ENCODE data around the gene SSH2. TPM values are rescaled to one million over a fixed set of nuclear protein-coding genes. Genes with fewer than 3 reads are reported as not detected.

Gene SSH2
- total RNA-seq, 1 donor from 2014 or later: 12.2 TPM

GRCh38 chr17:29722411-29723198 is 207.4 kb downstream of the SSH2 start:
- H3K4me1 ChIP-seq: peaks cover 25% of the 10 kb centered on the region
- H3K4me2 ChIP-seq: no peak overlapping the region
- H3K27me3 ChIP-seq: no peaks in the 10 kb centered on the region
- H3K79me2 ChIP-seq (ENCODE audit: low read depth): no peaks in the 10 kb centered on the region
- H4K20me1 ChIP-seq (ENCODE audit: low read depth): peaks cover 19% of the 10 kb centered on the region
- H3K9ac ChIP-seq: no peak overlapping the region
- DNase-seq (ENCODE audit: low spot score): no peak
- TF ChIP-seq EZH2phosphoT487 (IDR thresholded peaks at IDR 0.05) (no peak), EZH2 (IDR thresholded peaks at IDR 0.05) (no peak), CTCF (IDR thresholded peaks at IDR 0.05) (no peak)
- no peaks in the 10 kb centered on the region for H3K36me3 ChIP-seq
- peaks cover 14% of the 10 kb centered on the region for H3F3A ChIP-seq (ENCODE audit: low read depth)
- H3K27ac ChIP-seq: no peak overlapping the region
- H3K27ac Mint-ChIP-seq: no peak overlapping the region
- H3K4me1 Mint-ChIP-seq: peaks cover 36% of the 10 kb centered on the region
- H2AFZ ChIP-seq (replicated peaks): no peak overlapping the region
- H3K36me3 Mint-ChIP-seq: no peaks in the 10 kb centered on the region
- H3K4me3 Mint-ChIP-seq: no peak overlapping the region
- H3K9me3 Mint-ChIP-seq: peaks cover 1% of the 10 kb centered on the region
- no peaks in the 10 kb centered on the region for H3K9me3 ChIP-seq (ENCODE audit: low read depth)
- no peak overlapping the region for H3K4me3 ChIP-seq
- H3K27me3 Mint-ChIP-seq (ENCODE audit: insufficient read depth, low read depth): peaks cover 2% of the 10 kb centered on the region

GRCh38 chr17:29720551-29720950 is 209.5 kb downstream of the SSH2 start:
- Mint-ChIP-seq H3K9me3 (no peaks in the 10 kb centered on the region), H3K4me3 (no peak overlapping the region)
- no peak for TF ChIP-seq EZH2phosphoT487 (IDR thresholded peaks at IDR 0.05)
- TF ChIP-seq EZH2 (IDR thresholded peaks at IDR 0.05): no peak
- TF ChIP-seq CTCF (IDR thresholded peaks at IDR 0.05): no peak

GRCh38 chr17:29719469-29719868 is 210.6 kb downstream of the SSH2 start:
- no peak for TF ChIP-seq EZH2phosphoT487 (IDR thresholded peaks at IDR 0.05)
- TF ChIP-seq EZH2 (IDR thresholded peaks at IDR 0.05): no peak
- no peak for TF ChIP-seq CTCF (IDR thresholded peaks at IDR 0.05)
- no peak overlapping the region for H2AFZ ChIP-seq (replicated peaks)
- Mint-ChIP-seq H3K4me1 (peaks cover 32% of the 10 kb centered on the region), H3K4me3 (no peak overlapping the region), H3K27me3 (ENCODE audit: insufficient read depth, low read depth) (peaks cover 2% of the 10 kb centered on the region), H3K36me3 (peaks cover 3% of the 10 kb centered on the region), H3K27ac (no peak overlapping the region), H3K9me3 (no peaks in the 10 kb centered on the region)
- H3K4me2 ChIP-seq: no peak overlapping the region
- H3K9me3 ChIP-seq (ENCODE audit: low read depth): no peaks in the 10 kb centered on the region
- no peak for DNase-seq (ENCODE audit: low spot score)
- no peaks in the 10 kb centered on the region for H3K36me3 ChIP-seq
- H3K4me3 ChIP-seq: no peak overlapping the region
- no peak overlapping the region for H3K9ac ChIP-seq
- no peaks in the 10 kb centered on the region for H3K79me2 ChIP-seq (ENCODE audit: low read depth)
- no peak overlapping the region for H3K27ac ChIP-seq
- H3K27me3 ChIP-seq: no peaks in the 10 kb centered on the region
- H4K20me1 ChIP-seq (ENCODE audit: low read depth): peaks cover 19% of the 10 kb centered on the region
- peaks cover 26% of the 10 kb centered on the region for H3K4me1 ChIP-seq
- H3F3A ChIP-seq (ENCODE audit: low read depth): peaks cover 14% of the 10 kb centered on the region

More at GRCh38 chr17:29720551-29720950, 209.5 kb downstream of the SSH2 start:
- H3K79me2 ChIP-seq (ENCODE audit: low read depth): no peaks in the 10 kb centered on the region
- peaks cover 26% of the 10 kb centered on the region for H3K4me1 ChIP-seq
- H4K20me1 ChIP-seq (ENCODE audit: low read depth): peaks cover 19% of the 10 kb centered on the region
- H3K27me3 Mint-ChIP-seq (ENCODE audit: insufficient read depth, low read depth): peaks cover 2% of the 10 kb centered on the region
- H2AFZ ChIP-seq (replicated peaks): no peak overlapping the region
- no peaks in the 10 kb centered on the region for H3K9me3 ChIP-seq (ENCODE audit: low read depth)
- H3K4me1 Mint-ChIP-seq: peaks cover 31% of the 10 kb centered on the region
- H3K4me2 ChIP-seq: peak overlapping the region; percentile 6
- H3K27ac Mint-ChIP-seq: no peak overlapping the region
- no peaks in the 10 kb centered on the region for H3K27me3 ChIP-seq
- peaks cover 14% of the 10 kb centered on the region for H3F3A ChIP-seq (ENCODE audit: low read depth)
- no peaks in the 10 kb centered on the region for H3K36me3 ChIP-seq
- H3K4me3 ChIP-seq: no peak overlapping the region
- peaks cover 3% of the 10 kb centered on the region for H3K36me3 Mint-ChIP-seq
- DNase-seq (ENCODE audit: low spot score): no peak
- no peak overlapping the region for H3K9ac ChIP-seq
- no peak overlapping the region for H3K27ac ChIP-seq

All from neural progenitor cell (in vitro differentiated cells).